NOMO-1 treated with DMSO at 0.1 percent for 48 hours (cell line): Measurements from ENCODE around the gene GSK3B.

Source experiments
- DNase-seq: peaks from one replicate; lab custom pipeline; 2025; ENCODE audit not compliant: unreplicated experiment; lab: John Stamatoyannopoulos, UW

GSK3B gene

GRCh38 chr3:120093911-120094775 lies at the start of gene GSK3B:
Gene GSK3B, minus strand, starts transcription at chr3:120094447. Its CDS starts 1,013 bp downstream, at chr3:120093434.
- peak; percentile 76 for DNase-seq

DNA sequence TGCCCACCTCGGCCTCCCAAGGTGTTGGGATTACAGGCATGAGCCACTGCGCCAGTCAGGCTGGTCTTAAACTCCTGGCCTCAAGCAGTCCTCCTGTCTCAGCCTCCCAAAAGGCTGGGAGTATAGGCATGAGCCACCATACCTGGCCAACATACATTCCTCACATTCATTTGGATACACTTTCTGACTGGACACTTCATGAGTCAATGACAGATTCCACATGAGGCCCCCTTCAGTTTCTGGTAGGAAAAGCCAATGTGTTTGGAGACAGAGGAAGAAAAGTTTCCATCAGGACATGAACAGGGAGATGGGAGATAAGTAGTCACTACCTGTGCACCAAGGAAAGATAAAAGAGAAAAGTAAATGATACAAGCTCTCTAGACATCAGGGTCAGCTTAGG lies 49.4 kb upstream of the GSK3B start:
- DNase-seq = no peak

- no peak for DNase-seq
These were observed 48.0 kb upstream of the GSK3B start for GRCh38 chr3:120142236-120142635.

- no peak for DNase-seq
These were observed 46.0 kb upstream of the GSK3B start for GRCh38 chr3:120140098-120140742.

GRCh38 chr3:120139140-120139539 lies 44.9 kb upstream of the GSK3B start:
- no peak for DNase-seq

DNA sequence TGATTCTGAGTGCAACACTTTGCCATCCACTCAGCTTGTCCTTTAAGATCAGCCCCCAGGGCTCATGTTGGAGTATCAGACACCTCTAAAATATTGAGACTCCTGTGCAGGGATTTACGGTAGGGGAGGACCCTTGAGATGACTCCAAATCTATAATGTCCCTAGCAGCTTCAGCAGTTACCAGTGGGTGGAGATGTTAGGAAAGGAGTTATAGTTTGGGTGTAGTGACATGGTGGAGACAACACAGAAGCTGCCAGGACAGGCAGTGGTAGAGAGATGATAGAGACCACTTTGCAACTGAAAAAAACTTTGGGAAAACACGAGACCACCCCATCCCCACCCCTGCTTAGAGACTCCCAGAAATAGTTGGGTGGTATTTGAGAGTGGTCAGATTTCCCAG lies 43.3 kb upstream of the GSK3B start:
- no peak for DNase-seq

DNA sequence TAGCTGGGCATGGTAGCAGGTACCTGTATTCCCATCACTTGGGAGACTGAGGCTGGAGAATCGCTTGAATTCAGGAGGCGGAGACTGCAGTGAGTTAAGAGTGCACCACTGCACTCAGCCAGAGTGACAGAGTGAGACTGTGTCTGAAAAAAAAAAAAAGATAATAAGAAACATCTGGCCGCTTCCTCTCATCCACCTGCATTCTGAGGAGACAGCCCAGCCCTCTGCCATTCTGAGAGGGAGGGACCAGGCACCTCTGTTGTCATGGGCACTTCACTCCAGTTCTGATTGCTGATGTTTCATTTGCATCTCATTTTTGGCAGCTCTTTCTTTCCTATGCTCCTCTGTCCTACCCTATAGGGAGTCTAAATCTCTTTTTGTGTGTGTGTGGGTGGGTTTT lies 36.4 kb upstream of the GSK3B start:
- DNase-seq = no peak

GRCh38 chr3:120129718-120130513 lies 35.7 kb upstream of the GSK3B start:
- DNase-seq = no peak

DNA sequence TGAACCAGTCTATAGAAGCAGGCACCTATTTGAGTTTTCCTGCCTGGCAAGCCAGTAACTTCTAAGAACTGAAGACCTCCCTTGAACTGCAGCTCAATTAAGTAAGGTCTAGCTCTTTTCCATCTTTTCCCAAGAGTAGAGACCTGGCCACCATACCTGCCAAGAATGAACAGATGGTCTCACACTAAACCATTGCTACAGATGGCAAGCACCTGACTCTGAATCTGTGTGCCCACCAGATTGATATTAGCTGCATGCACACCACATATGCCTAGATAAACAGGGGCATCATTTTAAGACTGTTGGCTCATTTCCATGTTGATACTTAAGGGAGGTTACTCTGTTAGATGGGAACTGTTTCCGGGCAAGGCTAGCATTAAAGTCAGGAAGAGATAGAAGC lies 34.8 kb upstream of the GSK3B start:
- DNase-seq = no peak

DNA sequence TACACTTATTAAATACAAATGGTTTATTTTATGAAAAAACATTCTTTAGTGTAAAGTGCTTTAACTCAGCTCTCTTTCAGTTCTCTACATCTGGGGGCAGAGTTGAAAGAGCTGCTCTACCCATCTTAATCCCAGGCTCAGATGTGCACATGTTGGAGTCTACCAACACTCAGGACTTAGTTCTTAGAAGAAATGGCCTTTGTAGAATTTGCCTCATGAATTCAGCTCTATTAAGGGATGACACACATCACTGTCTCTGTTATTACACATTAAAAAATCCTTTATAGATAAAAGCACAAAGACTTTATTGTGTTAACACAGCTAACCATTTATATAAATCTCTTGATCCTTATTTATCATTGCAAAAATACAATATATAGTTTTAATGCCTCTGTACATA lies 31.7 kb upstream of the GSK3B start:
- no peak for DNase-seq

GRCh38 chr3:120119846-120120510 lies 25.7 kb upstream of the GSK3B start:
- DNase-seq = no peak

DNA sequence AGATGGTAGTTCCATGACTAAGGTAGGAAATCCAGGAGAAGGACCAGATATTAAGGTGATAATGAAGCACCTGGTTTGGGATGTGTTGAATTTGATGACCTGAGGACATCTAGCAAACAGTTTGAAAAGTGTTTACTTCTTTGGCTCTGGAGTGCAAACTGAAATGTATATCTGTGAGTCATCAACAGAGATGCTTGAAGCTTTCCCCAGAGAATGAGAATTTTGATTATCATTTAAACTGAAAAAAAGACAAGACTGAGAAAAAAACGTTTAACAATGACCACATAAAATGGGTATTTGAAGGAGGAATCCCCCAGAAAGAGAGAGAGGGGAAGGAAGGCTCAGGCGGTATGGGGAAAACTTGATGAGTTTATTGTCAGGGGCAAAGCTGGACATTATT lies 20.7 kb upstream of the GSK3B start:
- no peak for DNase-seq

GRCh38 chr3:120114376-120114775 lies 20.1 kb upstream of the GSK3B start:
- DNase-seq = no peak

DNA sequence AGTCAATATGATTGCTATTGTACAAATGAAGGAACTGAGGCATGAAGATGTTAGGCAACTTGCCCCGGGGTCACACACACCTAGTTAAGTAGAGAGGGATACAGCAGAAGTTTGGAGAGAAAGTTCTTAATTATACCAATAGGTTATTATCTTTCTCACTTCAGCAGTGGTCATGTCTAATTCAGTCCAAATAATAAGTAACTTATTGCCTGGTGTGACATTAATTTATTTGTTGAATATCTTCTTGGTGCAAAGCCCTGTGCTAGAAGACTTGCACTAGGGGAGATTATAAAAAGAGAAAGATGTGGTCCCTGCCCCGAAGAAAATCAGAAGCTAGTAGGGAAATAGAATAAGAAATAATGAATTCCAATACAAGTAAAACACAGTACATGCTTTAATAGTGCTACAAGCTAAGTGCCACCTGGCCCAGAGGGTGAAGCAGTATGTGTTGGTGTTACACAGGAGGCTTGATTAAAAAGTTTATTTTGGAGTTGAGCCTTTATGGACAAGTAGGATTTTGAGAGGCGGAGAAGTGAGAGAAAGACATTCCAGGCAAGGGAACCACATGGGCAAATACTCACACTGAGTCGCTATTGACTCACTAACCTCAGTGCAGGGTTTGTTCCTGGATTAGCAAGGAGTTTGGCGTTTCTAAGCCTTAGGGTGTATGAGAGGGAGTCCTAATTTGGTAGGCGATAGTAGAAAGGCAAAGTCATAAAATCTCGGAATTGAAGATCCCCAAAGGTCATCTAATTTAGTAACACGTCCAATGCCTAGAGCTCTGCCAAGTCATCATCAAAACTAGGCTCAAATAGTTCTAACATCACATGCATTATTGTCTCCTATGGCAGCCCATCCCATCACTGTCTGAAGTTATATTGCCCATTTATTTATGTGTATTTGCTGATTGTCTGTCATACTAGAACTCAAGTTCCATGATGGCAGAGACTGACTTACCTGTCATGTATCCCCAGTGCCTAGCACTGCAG lies 19.2 kb upstream of the GSK3B start:
- no peak for DNase-seq

GRCh38 chr3:120111898-120112297 lies 17.7 kb upstream of the GSK3B start:
- DNase-seq = no peak

GRCh38 chr3:120103276-120103675 lies 9.0 kb upstream of the GSK3B start:
- no peak for DNase-seq

- DNase-seq = no peak
These were observed 8.4 kb upstream of the GSK3B start for GRCh38 chr3:120102674-120103073.

DNA sequence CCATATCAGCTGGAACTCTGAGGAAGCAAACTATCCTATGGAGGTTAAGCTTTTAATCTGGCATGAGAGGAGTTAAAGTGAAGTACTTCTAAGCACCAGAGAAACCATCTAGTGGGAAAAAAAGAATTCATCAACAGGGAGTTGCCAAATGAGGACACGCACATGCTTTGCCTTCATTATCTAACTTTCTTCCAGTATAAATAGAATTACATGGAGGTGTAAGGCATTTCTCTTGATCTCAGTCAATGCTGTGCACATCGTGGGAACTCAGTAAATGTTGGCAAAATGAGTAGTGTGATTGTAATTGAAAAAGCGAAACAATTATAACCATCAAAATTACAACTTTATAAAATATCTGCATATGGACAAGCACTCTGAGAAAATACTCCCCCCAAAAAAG lies 8.0 kb upstream of the GSK3B start:
- DNase-seq = no peak

GRCh38 chr3:120101624-120102023 lies 7.4 kb upstream of the GSK3B start:
- no peak for DNase-seq

DNA sequence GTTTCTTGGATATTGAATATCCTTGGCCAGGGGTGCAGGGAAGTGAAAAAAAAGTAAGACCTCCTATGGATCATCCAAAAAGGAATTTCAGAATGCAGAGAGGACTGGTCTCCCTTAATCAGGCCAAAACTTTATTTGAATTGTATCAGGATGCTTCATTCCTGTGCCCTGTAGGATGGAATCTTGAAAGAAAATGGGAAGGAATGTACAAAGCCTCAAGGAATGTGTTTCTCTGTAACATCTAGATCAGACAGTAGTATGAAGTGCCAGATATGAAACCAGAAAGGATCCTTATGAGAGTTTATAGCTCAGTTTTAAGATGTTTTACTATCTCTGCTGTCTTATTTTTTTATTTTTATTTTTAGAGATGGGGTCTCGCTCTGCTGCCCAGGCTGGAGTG lies 6.5 kb upstream of the GSK3B start:
- no peak for DNase-seq
